ENCODE measurements around the gene CPEB3.

DNA sequence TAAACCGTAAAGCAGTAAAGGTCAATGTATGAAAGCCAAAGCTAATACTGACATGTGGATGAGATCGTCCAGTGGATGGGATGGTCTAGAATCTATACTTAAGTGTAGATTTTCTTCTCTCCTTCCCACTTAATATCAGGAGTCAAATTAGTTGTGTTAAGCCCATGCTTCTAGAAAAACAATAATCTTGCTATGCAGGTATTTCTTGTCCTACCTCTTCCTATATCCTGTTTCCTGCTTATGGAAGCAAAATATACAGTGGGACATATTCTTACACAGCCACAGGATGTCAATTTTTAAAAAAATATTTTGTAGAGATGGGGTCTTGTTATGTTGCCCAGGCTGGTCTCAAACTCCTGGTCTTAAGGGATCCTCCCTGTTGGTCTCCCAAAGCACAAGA, 27.5 kb downstream of the CPEB3 start:
- TF ChIP-seq, protein P1, sequence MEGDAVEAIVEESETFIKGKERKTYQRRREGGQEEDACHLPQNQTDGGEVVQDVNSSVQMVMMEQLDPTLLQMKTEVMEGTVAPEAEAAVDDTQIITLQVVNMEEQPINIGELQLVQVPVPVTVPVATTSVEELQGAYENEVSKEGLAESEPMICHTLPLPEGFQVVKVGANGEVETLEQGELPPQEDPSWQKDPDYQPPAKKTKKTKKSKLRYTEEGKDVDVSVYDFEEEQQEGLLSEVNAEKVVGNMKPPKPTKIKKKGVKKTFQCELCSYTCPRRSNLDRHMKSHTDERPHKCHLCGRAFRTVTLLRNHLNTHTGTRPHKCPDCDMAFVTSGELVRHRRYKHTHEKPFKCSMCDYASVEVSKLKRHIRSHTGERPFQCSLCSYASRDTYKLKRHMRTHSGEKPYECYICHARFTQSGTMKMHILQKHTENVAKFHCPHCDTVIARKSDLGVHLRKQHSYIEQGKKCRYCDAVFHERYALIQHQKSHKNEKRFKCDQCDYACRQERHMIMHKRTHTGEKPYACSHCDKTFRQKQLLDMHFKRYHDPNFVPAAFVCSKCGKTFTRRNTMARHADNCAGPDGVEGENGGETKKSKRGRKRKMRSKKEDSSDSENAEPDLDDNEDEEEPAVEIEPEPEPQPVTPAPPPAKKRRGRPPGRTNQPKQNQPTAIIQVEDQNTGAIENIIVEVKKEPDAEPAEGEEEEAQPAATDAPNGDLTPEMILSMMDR (IDR thresholded peaks at IDR 0.05; ENCODE audit: low read length): no peak
- no peak for TF ChIP-seq EZH2 (IDR thresholded peaks at IDR 0.05; ENCODE audit: borderline replicate concordance, low read length)
